Limb (tissue), 2 donors: ENCODE data around the gene TSPYL6.

ENCODE experiments used
- DNase-seq, 2 donors: peaks; one replicate each; pipeline ENCODE4 v3.0.0-alpha.2; 2016; ENCODE audit errors: extremely low spot score in 2 of 2

The TSPYL6 gene

DNA sequence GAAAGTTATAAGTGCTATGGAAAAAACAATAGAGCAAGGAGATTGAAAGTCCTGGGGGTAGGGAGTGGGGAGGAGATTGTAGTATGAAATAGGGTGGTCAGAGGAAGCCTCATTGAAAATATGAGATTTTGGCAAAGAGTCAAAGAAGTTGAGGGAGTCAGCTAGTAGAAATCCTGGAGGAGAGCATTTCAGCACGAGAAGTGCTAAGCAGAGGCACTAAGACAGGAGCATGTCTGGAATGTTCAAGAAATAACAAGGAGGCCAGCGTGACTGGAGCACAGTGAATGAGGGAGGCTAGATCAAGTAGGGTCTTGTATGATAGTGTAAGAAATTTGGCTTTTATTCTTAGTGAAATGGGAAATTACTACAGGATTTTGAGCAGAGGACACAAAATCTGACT lies 2.1 kb upstream of the TSPYL6 start:
- no peak for DNase-seq

DNA sequence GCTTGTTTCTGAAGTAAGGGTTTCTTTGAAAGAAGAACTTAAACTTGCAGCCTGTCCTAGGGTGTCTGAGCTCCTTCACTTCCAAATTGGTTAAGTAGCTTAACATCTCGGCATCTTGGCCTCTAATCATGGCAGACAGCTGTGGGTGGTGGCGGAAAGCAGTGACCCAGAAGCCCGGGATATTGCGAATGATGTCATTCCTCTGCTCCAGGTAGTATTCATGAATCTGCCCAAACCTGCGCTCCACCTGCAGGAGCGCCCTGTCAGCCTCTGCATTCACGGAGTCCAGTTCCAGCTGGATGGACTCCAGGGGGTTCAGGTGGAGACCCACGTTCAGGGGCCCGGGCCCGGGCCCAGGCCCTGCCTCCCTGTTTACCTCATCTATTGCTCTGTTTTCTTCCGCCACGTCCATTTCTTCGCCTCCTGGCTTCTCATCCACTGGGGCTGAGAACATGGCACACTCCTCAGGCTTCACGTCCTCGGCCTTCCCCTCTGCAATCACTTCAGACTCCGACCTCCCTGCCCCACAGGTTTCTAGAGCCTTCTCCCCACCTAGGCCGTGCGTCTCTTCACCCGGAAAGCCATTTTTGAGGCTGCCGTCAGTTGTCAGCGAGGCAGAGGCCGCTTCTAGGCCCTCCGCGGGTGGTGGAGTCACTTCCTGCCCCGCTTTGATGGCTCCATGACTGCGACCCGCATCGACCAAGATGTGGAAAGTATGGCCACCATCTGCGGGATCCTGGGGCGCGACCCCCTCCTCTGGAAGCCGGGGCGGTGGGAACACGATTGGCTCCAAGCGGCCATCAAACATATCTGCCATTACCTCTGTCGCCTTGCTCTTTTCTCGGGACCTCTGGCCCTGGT lies 569 bp downstream of the TSPYL6 start:
- DNase-seq = no peak

DNA sequence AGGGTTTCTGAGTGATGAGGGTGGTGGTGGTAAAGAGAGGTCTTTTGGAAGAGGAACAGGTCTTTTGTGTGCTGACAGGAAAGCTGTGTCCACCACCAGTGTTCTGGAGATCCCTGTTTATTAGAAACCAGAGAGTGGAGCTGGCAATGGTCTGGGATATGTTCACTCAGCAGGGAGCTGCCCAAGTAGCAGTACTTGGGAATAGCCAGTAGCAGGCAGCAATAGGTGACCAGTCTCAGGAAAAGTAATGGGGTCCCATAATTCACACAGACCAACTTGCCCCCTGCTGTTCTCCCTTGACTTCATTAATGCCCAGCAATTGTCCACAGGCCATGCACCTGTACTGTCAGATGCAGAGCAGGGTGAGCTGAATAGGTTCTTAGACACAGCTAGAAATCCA lies 1.8 kb downstream of the TSPYL6 start:
- no peak for DNase-seq

DNA sequence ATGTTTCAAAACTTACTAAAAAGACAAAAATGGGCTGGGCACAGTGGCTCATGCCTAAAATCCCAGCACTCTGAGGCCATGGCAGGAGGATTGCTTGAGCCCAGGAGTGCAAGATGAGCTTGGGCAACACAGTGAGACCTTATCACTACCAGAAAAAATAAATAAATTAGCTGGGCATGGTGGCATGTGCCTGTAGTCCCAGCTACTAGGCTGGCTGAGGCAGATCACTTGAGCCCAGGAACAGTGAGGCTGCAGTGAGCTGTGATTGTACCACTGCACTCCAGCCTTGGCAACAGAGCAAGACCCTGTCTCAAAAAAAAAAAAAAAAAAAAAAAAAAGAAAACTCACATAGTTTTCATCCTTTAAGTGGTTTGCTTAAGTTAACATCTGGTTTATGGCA lies 6.4 kb downstream of the TSPYL6 start:
- DNase-seq = no peak

DNA sequence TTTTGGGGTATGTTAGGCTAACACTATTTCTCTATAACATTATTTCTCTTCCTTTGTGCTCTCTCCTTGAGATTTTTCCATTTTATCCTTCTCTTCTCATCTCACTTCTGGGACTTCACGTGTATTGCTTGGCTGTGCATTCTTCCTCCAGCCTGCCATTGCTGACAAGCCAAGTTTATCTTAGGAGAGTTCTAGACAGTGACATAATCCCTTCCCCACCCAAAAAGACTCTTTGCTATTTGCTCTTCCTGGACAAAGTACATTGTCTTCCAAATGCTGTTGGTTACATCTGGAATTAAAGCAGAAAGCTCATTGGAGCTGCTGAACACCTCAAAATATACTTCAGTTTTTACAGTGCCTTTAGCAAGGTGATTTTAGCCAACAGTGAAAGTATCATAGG lies 8.9 kb downstream of the TSPYL6 start:
- DNase-seq = no peak

DNA sequence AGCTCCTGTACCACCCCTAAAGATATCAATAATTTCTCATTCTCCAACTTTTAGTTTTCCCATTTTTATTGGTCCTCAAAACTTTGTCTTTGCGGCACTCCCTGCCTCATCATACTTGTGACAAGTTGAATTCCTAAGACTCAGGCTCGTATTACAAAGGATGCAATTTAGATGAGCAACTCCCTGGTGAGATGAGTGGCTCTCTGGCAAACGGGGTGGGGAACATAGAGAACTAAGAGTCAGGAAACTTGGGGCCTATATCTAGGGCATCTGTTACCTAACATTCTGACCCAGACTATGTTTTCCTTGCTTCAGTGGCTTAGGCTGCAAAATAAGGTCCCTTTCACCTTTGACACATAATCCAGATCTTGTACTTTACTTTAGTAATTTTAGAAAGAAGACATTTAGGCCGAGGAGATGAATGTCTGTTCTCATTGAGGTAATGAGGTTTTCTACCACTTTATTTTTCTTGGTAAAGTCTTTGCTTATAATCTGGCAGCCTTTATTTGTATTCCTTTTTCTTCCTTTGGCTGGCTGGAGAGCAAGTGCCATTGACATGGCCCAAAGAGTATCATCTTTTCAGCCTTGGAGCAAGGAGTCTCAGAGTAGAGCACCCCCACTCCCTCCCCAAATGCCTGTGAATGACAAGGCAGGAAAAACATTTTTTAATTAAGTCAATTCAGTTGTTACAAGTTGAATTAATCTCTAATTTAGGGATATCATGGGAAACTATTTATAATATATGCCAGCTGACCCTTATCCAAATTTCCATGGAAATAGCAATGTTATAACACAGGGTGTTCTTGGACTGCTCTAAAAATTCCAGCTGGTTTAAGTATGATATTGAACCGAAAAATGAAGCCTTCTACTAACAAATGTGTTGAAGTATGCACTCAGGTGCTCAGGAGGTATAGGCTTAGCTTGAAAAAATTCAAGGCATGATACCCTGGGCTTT lies 15.2 kb downstream of the TSPYL6 start:
- DNase-seq = peak in 1 of 2 donors; percentile 42

DNA sequence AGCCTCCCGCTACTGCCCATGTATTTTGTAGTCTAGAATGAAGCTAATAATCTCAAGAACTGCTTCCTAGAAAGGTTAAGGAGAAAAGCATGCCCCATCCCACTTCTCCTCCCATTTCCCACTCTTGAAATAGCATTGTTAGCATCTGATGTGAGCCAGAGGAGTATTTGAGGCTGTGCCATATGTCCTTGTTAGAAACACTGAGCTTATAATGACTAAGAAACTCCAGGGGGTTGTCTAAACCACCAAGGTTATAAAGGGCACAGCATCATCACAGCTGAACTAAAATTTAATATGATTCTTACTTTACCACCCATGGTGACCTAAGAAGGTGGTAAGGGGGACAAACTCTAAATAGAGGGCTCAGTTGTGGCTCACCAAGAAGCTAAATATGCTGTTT lies 16.6 kb downstream of the TSPYL6 start:
- DNase-seq = no peak

DNA sequence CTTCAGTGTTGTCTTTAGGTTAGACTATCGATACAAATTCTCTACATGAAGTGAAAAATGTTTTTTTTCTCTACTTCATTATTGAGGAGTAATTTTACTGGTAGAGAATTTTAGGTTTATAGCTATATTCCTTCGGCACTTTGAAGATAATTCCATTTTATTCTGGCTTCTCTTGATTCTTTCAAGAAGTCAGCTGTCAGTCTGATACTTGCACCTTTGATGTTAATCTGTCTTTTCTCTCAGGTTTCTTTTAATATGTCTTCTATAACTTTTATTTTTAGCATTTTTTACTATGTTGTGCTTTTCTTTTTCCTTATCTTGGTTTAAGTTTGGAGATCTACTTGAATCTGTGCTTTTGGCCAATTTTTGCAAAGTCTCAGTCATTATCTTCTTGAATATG lies 18.6 kb downstream of the TSPYL6 start:
- no peak for DNase-seq

DNA sequence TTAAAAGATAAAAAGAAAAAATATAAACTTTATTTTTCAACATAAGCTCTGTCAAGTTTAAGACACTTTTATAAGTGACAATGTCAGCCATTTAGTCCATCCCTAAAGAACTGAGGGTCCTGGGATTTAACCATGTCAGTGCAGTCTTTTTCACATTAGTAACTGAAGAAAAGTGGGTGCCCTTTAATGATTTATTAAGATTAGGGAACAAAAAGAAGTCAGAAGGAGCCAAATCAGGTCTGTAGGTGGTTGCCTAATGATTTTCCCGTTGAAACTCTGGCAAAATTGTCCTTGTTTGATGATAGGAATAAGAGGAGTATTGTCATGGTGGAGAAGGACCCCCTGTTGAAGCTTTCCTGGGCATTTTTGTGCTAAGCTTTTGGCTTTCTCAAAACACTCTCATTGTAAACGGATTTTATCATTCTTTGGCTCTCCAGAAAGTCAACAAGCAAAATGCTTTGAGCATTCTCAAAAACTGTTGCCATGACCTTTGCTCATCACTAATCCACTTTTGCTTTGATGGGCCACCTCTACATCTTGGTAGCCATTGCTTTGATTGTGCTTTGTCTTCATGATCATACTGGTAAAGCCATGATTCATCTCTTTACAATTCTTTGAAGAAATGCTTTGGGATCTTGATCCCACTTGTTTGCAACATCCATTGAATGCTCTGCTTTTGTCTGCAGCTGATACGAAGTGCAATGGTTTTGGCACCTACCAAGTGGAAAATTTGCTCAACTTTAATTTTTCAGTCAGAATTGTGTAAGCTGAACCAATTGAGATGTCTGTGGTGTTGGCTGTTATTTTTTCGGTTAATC lies 22.0 kb downstream of the TSPYL6 start:
- DNase-seq = no peak

DNA sequence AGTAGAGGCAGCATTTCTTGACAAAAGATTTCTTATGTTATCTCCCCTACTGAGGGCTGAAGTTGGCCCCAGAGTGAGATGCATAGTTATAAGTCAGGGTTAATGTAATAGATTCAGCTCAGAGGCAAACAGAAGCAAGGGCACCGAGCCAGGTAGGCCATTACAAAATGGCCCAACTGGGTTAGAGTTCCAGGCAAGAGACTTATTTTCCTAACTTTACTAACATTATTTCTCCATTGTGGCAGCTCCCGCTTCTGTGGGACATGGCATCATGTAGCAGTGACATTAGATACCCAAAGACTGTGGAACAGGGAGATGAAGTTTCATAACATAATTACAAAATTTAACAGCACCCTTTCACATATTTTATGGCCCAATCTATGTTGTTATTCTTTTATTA lies 27.1 kb downstream of the TSPYL6 start:
- DNase-seq = peak in 1 of 2 donors; percentile 33

DNA sequence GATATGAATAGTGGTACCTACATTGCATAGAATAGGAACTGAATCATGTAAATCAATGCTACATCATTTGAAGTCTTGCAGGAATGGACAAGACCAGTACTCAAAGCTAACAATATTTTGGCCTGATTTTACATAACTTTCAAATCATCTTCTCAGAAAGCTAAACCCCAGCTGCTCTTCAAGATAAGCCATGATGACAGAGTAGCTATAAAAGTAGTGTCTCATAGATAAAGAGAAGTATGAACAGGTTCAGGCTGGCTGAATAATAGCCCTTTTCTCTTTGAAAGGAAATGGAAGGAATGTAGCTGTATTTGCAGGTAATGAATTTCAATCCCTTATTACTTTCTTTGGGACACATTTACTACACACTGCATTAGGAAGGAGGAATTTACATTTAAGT lies 28.2 kb downstream of the TSPYL6 start:
- no peak for DNase-seq

DNA sequence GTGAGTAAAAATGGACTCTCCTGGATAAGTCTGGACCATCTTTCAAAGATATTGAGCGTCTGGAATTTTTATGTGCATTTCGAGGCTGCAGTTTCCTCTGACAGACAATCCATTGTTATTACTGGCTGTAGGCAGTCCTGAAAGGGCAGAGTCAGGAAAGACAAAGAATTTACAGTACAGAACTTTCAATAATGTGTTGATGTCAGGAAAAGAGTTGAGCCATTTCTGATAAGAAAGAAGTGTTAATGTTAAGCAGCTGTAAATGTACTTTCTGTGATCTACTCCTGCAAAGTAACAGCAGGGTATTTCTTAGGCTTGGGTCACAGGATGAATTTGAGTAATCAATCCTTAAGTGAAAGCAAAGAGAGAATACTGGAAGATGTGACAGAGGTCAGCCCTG lies 29.8 kb downstream of the TSPYL6 start:
- DNase-seq = no peak

DNA sequence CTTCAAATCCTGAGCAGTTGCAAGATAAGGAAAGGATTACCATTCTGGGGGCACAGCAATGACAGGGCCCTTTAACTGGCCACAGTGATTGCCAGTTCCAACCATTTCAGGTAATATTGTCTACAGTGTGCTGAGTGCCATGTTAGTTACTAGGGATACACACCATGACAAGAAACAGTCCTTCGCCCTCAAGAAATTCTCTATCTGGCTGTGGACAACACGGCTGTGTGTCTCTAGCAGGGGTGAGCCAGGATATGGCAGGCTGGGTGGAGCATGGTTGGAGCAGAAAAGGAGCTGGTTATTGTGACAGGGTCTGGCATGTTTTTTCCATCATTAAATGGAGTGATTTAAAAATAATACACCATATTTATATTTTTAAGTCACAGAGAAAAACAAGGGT lies 31.0 kb downstream of the TSPYL6 start:
- no peak for DNase-seq

DNA sequence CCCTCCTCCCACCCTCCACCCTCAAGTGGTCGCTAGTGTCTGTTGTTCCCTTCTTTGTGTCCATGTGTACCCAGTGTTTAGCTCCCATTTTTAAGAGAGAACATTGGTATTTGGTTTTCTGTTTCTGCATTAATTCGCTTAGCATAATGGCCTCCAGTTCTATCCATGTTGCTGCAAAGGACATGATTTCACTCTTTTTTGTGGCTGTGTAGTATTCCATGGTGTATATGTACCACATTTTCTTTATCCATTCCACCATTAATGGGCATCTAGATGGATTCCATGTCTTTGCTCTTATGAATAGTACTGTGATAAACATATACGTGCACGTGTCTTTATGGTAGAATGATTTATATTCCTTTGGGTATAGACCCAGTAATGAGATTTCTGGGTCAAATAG lies 42.9 kb downstream of the TSPYL6 start:
- DNase-seq = no peak

DNA sequence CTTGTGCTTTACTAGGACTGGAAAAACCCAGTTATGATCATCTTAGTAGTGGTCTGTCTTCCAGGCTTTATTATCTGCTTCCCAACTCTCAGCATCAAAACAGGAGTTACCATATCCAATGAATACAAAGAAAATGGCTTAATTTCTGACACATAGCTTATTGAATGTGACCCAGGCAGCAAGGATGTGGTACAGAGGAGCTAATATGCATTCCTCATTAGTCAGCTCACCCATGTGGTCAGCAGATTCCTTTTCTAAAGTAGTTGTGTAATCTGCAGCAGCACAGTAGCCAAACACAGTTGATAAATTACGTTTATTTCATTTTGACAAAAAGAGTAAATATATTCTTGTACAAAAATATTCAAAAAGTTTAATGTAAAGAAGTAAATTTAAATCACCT lies 43.6 kb downstream of the TSPYL6 start:
- DNase-seq = no peak

DNA sequence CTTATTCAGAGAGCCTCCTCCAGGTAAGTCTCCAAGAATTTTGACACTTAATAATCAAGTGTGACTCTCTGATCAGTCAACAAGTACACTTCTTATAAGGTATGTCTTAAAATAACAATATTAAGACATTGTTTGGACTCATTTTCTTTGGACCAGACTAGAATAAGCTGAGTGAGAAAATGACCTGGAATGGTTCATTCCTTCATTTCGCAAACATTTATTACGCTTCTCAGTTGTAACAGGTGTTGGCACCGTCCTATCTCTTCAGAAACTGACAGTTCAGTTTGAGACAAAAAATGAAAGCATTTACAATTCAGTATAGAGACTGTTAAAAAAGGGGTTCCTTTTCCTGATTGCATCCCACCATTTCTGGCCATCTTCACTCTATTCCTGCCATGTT lies 46.6 kb downstream of the TSPYL6 start:
- no peak for DNase-seq

DNA sequence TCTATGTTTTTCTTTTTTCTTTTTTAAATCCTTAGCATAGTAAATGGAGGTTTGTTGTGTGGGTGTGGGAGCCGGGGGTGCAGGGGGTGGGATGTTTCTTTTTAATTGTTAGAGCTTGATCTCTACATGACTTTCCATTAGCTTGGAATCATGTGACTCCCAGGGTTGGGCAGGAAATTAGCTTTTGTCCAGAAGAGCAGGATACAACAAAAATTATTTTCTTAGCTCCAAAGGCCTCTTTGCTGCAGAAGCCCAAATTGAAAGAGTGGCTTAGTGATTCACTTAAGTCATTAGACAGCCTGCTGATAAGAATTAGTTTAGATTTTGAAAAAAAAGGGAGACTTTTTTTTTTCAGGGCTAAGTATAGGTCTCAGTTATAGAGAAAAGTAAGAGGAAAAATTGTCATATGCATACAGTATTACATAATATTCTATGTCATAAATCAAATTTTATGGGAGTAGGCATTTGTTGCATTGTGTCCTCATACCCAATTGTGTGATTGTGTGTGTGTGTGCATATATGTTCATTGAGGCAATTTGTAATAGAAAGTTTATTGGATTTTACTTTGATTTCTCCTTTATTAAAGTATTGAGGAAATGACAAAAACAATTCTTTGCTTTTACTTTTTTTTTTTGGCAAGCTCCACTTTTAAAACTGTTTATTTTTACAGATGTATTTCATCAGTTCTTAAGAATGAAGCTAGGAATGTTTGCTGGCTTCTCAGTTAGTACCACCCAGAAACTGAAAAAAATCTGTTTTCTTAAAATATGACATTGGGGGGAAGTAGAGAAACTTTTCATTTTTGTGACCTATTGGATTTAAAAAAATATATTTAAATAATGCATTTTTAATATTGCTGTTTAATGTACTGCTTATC lies 47.4 kb downstream of the TSPYL6 start:
- no peak for DNase-seq

DNA sequence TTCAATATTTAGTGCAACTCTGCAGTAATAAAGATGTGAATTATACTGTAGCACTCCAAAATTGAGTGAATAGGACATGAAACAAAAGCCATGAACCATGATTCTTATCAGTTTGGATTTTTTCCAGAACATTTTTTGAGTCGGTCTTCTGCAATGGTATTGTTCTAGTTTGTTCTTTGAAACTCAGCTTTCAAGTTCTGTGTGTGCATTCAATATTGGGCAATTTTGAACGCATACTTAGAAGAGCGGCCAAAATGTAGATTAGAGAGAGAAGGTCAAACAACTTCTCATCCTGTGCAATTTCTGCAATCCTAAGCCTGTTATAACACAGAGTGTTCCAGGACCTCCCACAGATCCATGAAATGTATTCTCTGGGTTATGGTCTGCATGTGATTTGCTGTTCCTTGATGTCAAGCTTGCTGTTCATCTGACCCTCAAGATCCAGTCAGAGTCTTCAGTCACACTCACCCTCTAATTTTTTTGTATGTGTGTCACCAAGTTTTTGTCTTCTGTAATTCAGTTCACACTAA lies 48.3 kb downstream of the TSPYL6 start:
- DNase-seq = no peak

DNA sequence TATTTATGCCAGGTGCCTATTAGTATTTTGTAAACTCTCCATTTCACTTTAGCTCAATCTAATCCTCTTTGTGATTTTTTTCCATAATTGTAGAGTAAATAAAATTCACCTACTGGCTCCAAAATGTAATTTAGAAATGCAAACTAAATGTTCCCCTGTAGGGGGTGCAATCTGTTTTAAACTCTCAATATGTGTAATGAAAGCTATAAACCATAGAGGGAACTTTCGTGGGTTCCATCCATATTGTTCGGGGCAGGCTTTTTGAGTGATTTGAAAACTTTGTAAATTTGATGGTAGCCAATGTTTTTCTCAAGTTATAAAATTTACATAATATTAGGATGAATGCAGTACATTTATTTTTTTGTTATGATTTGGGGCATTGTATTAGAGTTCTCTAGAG lies 49.4 kb downstream of the TSPYL6 start:
- no peak for DNase-seq

DNA sequence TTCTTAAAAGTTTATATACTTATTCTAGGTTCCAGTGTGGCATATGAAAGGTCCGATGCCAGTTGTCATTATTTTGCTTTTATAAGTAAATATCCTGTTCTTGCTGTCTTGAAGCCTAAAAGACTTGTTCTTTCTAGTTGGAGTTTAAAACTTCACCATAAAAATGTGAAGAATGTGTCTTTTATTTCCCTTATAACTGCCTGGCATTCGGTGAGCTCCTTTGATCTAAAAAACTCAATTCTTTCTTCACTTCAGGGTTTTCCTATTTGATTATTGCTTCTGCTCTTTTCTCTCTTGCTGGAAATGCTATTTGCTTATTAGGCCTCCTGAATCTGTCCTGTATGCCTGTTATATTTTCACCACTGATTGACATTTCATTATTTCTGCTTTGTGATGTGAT lies 51.6 kb downstream of the TSPYL6 start:
- DNase-seq = no peak
